H9 (cell line): Measurements from ENCODE around the gene GFY. TPM values are rescaled to one million over a fixed set of nuclear protein-coding genes. Genes with fewer than 3 reads are reported as not detected.

Source experiments
- DNase-seq: peaks from one replicate; pipeline ENCODE4 v3.0.0-alpha.2; 2017
- H2AFZ ChIP-seq: one replicate; pipeline ENCODE4 v1.6.1; 2013; ENCODE audit warnings: mild to moderate bottlenecking, low read length, control low read depth, moderate library complexity
- H2AK5ac ChIP-seq: 2 replicates; pipeline ENCODE4 v1.6.1; 2013; ENCODE audit warnings: low read length, control low read depth, mixed read lengths; ENCODE audit not compliant: insufficient read length
- H2BK120ac ChIP-seq: one replicate; pipeline ENCODE4 v1.6.1; 2013; ENCODE audit warnings: low read depth, mild to moderate bottlenecking, low read length, control low read depth, inconsistent platforms; ENCODE audit not compliant: poor library complexity, severe bottlenecking
- H2BK12ac ChIP-seq: 2 replicates; pipeline ENCODE4 v1.6.1; 2013; ENCODE audit warnings: low read length, control low read depth, mixed read lengths, low read depth; ENCODE audit not compliant: insufficient read length
- H2BK15ac ChIP-seq: 2 replicates; pipeline ENCODE4 v1.6.1; 2013; ENCODE audit warnings: low read depth, low read length, control low read depth
- H2BK20ac ChIP-seq: one replicate; pipeline ENCODE4 v1.6.1; 2013; ENCODE audit warnings: low read depth, mild to moderate bottlenecking, low read length, control low read depth, inconsistent platforms; ENCODE audit not compliant: poor library complexity, severe bottlenecking
- H2BK5ac ChIP-seq: 2 replicates; pipeline ENCODE4 v1.6.1; 2013; ENCODE audit warnings: low read length, control low read depth, mixed read lengths; ENCODE audit not compliant: insufficient read length
- H3K14ac ChIP-seq: 2 replicates; pipeline ENCODE4 v1.6.1; 2013; ENCODE audit warnings: low read length, control low read depth; ENCODE audit not compliant: insufficient read depth
- H3K18ac ChIP-seq: 2 replicates; pipeline ENCODE4 v1.6.1; 2013; ENCODE audit warnings: low read depth, mild to moderate bottlenecking, mixed read lengths, low read length, control low read depth; ENCODE audit not compliant: insufficient read length
- H3K23ac ChIP-seq: 2 replicates; pipeline ENCODE4 v1.6.1; 2013; ENCODE audit warnings: low read length, control low read depth, mixed read lengths, low read depth; ENCODE audit not compliant: insufficient read length
- H3K23me2 ChIP-seq: 2 replicates; pipeline ENCODE4 v1.6.1; 2013; ENCODE audit warnings: low read depth, mild to moderate bottlenecking, mixed read lengths, low read length, control low read depth; ENCODE audit not compliant: insufficient read length, poor library complexity, severe bottlenecking
- H3K27ac ChIP-seq: 2 replicates; pipeline ENCODE4 v1.5.1; 2013; ENCODE audit warnings: low read length, control low read depth, mixed read lengths, low read depth; ENCODE audit not compliant: insufficient read length
- H3K27me3 ChIP-seq: 2 replicates; pipeline ENCODE4 v1.6.1; 2013; ENCODE audit warnings: low read length, control low read depth, inconsistent platforms; ENCODE audit not compliant: insufficient read depth
- H3K4ac ChIP-seq: 2 replicates; pipeline ENCODE4 v1.6.1; 2013; ENCODE audit warnings: low read depth, mild to moderate bottlenecking, control low read depth, inconsistent platforms, low read length, moderate library complexity
- H3K4me1 ChIP-seq: 2 replicates; pipeline ENCODE4 v1.6.1; 2013; ENCODE audit warnings: low read length, control low read depth, inconsistent platforms; ENCODE audit not compliant: insufficient read depth
- H3K4me2 ChIP-seq: 2 replicates; pipeline ENCODE4 v1.6.1; 2013; ENCODE audit warnings: low read length, control low read depth, mixed read lengths; ENCODE audit not compliant: insufficient read length, insufficient read depth
- H3K56ac ChIP-seq: 2 replicates; pipeline ENCODE4 v1.6.1; 2013; ENCODE audit warnings: low read depth, mild to moderate bottlenecking, mixed read lengths, low read length, control low read depth; ENCODE audit not compliant: insufficient read length
- H3K79me1 ChIP-seq: 2 replicates; pipeline ENCODE4 v1.6.1; 2013; ENCODE audit warnings: low read depth, mild to moderate bottlenecking, moderate library complexity, low read length, control low read depth, inconsistent platforms; ENCODE audit not compliant: insufficient read depth, poor library complexity, severe bottlenecking
- H3K79me2 ChIP-seq: 2 replicates; pipeline ENCODE4 v1.6.1; 2013; ENCODE audit warnings: low read length, control low read depth, inconsistent platforms; ENCODE audit not compliant: insufficient read depth
- H3K9ac ChIP-seq: 2 replicates; pipeline ENCODE4 v1.6.1; 2013; ENCODE audit warnings: low read length, control low read depth, mixed read lengths; ENCODE audit not compliant: insufficient read length; ENCODE audit errors: extremely low read depth
- H3K9me3 ChIP-seq: one replicate; pipeline ENCODE4 v1.6.1; 2013; ENCODE audit warnings: low read depth, low read length, inconsistent platforms; ENCODE audit not compliant: control insufficient read depth
- H3T11ph ChIP-seq: one replicate; pipeline ENCODE4 v1.6.1; 2013; ENCODE audit warnings: mild to moderate bottlenecking, low read length, control low read depth, inconsistent platforms
- H4K20me1 ChIP-seq: one replicate; pipeline ENCODE4 v1.6.1; 2013; ENCODE audit not compliant: control insufficient read depth, insufficient read length, insufficient read depth
- H4K5ac ChIP-seq: 2 replicates; pipeline ENCODE4 v1.6.1; 2013; ENCODE audit warnings: low read depth, mild to moderate bottlenecking, mixed read lengths, low read length, control low read depth; ENCODE audit not compliant: insufficient read length
- H4K8ac ChIP-seq: replicated peaks from 2 replicates; pipeline ENCODE4 v1.6.1; 2013; ENCODE audit warnings: low read length, control low read depth, mixed read lengths, low read depth; ENCODE audit not compliant: insufficient read length
- H4K91ac ChIP-seq: 2 replicates; pipeline ENCODE4 v1.6.1; 2013; ENCODE audit warnings: low read depth, mild to moderate bottlenecking, moderate library complexity, mixed read lengths, low read length, control low read depth; ENCODE audit not compliant: insufficient read length
- H3K27ac Mint-ChIP-seq, 3 experiments: 2 replicates in 2 of 3; 3 replicates in 1 of 3; pipeline ENCODE4 v1.8.0; 2020 to 2021; ENCODE audit warnings: mixed read lengths in 3 of 3, mild to moderate bottlenecking in 1 of 3, moderate library complexity in 1 of 3
- H3K27me3 Mint-ChIP-seq: 2 replicates; pipeline ENCODE4 v1.8.0; 2021; ENCODE audit warnings: low read depth, mild to moderate bottlenecking, moderate library complexity, mixed read lengths
- H3K36me3 Mint-ChIP-seq, 3 experiments: 2 replicates in 2 of 3; 3 replicates in 1 of 3; pipeline ENCODE4 v1.8.0; 2020 to 2021; ENCODE audit warnings: low read depth in 3 of 3, mixed read lengths in 3 of 3; ENCODE audit not compliant: insufficient read depth in 1 of 3
- H3K4me1 Mint-ChIP-seq, 2 experiments: 2 replicates each; pipeline ENCODE4 v1.8.0; 2020; ENCODE audit warnings: mixed read lengths in 2 of 2
- H3K4me3 Mint-ChIP-seq, 2 experiments: 2 replicates in 1 of 2; 3 replicates in 1 of 2; pipeline ENCODE4 v1.8.0; 2020 to 2021; ENCODE audit warnings: mild to moderate bottlenecking in 2 of 2, mixed read lengths in 2 of 2, moderate library complexity in 1 of 2
- H3K9me3 Mint-ChIP-seq, 2 experiments: 2 replicates in 1 of 2; 3 replicates in 1 of 2; pipeline ENCODE4 v1.8.0; 2020; ENCODE audit warnings: mild to moderate bottlenecking in 2 of 2, mixed read lengths in 2 of 2, moderate library complexity in 1 of 2
- CTCF ChIP-seq: fragments of 200-600 bp; sonication (generic); conservative IDR thresholded peaks from 3 replicates; pipeline ENCODE4 v1.8.0; 2021; ENCODE audit warnings: antibody characterized with exemption, mild to moderate bottlenecking
- WGBS: extraction: QIAGEN DNeasy Blood & Tissue Kit; methylation state at CpG from one replicate; pipeline ENCODE4 v1.1.7; 2013; ENCODE audit warnings: missing lambda C conversion rate, low lambda C conversion rate, mixed read lengths; ENCODE audit not compliant: insufficient read length; ENCODE audit errors: extremely low coverage; 5-methylcytosine and 5-hydroxymethylcytosine counted together
- total RNA-seq: library from RNA; stranded (reverse); gene quantifications from 2 replicates; pipeline ENCODE4 v1.2.1, GENCODE V29; 2021

GFY gene
- total RNA-seq, 1 experiment from 2014 or later: 1.3 TPM

GRCh38 chr19:49407079-49407478, 18.1 kb upstream of the GFY start:
- H4K20me1 ChIP-seq: peaks cover 2% of the 10 kb centered on the region
- H3K9me3 ChIP-seq: no peaks in the 10 kb centered on the region
- no peak overlapping the region for H3K56ac ChIP-seq
- no peak overlapping the region for H3K27ac Mint-ChIP-seq
- H3K4me1 Mint-ChIP-seq: peaks cover 35 to 37% of the 10 kb centered on the region in 2 experiments
- H3T11ph ChIP-seq: no peak overlapping the region
- H3K9me3 Mint-ChIP-seq: no peaks in the 10 kb centered on the region
- no peak overlapping the region for H2AFZ ChIP-seq
- no peaks in the 10 kb centered on the region for H3K23me2 ChIP-seq
- H3K4ac ChIP-seq: no peak overlapping the region
- H3K79me2 ChIP-seq: no peaks in the 10 kb centered on the region
- H2BK15ac ChIP-seq: no peak overlapping the region
- no peak overlapping the region for H3K18ac ChIP-seq
- WGBS: no CpG with 5 or more reads among the region's 7 CpGs
- H2BK20ac ChIP-seq: no peak overlapping the region
- H4K5ac ChIP-seq: no peak overlapping the region
- no peaks in the 10 kb centered on the region for H3K27me3 ChIP-seq
- H2AK5ac ChIP-seq: no peak overlapping the region
- peaks cover 4% of the 10 kb centered on the region for H3K27me3 Mint-ChIP-seq
- H2BK120ac ChIP-seq: no peak overlapping the region
- peaks cover 9% of the 10 kb centered on the region; the same call in 1 of the 2 replicates for H3K4me1 ChIP-seq
- no peak overlapping the region for H4K8ac ChIP-seq
- H3K79me1 ChIP-seq: no peaks in the 10 kb centered on the region
- no peaks in the 10 kb centered on the region; a peak in 1 of 7 replicates for H3K36me3 Mint-ChIP-seq
- H2BK5ac ChIP-seq: no peak overlapping the region
- no peak overlapping the region for H3K9ac ChIP-seq
- DNase-seq: no peak
- H3K23ac ChIP-seq: no peak overlapping the region
- no peak overlapping the region for H3K4me3 Mint-ChIP-seq
- H3K27ac ChIP-seq: no peak overlapping the region
- no peak for TF ChIP-seq CTCF
- H3K4me2 ChIP-seq: no peak overlapping the region
- H4K91ac ChIP-seq: no peak overlapping the region
- H3K14ac ChIP-seq: no peak overlapping the region
- no peak overlapping the region for H2BK12ac ChIP-seq
